CD4-positive, alpha-beta T cell treated with Interleukin-6 at 100 ng/mL for 8 hours (primary cell): Measurements from ENCODE around the gene PRKAR1B.
"Not testable (repeated sequence)": the region's sequence is repeated elsewhere in the genome, so short reads cannot be mapped to it uniquely, and the experiment has no call there.

ENCODE experiments used
- DNase-seq: peaks from one replicate; pipeline ENCODE4 v3.0.0-alpha.2; 2020; ENCODE audit warnings: mixed read lengths, low spot score

Gene PRKAR1B

DNA sequence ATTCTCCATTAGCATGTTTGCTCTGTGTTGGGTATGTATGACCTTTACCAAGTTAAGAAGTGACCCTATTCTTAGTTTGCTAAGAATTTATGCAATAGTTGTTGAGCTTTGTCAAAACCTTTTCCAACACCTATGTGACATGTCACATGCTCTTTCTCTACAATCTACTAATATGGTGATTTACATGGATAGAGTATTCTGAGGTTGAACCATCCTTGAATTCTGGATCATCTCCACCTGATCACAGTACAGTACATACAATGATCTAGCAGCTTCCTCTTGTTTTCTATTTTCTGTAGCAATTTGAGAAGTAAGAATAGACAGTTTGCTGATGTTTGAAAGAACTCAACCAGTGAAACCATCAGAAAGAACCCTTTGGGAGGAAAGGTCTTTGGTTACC, 106.2 kb downstream of the PRKAR1B start:
- no peak for DNase-seq

- DNase-seq, result no peak
Observed at GRCh38 chr7:620056-620455, 107.0 kb downstream of the PRKAR1B start.

- no peak for DNase-seq
Observed at GRCh38 chr7:619368-619840, 107.7 kb downstream of the PRKAR1B start.

DNA sequence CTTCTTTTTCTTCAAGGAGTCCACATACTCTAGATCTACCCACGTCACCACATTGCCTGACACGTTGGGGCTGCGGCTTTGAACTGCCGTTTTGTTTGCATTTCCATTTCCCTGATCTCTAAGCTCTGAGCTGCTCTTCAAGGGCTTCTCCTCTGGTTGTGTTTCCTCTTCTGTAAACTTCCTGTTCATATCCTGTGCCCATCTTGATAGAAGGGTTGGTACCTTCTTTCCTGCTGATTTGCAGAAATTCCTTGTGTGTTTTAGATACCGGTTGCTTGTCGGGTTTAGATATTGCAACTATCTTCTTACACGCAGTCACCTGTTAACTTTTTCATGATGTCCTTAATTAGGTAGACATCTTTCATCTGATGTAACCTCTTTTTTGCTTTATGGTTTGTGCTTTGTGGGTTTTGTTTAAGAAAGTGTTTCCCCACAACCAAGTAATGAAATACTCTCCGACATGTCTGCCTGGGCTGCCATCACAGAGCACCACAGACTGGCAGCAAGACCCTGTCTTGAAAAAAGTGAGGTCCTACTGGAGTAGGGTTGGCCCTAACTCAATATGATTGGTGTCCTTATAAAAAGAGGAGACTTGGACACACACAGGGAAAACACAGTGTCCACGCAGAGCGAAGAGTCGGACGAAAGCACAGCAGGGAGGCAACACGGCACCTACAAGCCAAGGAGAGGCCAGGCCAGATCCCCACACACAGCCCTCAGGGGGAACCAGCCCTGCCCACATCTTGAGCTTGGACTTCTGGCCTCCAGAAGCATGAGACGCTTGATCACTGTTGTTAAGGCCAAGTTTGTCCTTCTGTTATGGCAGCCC, 108.3 kb downstream of the PRKAR1B start:
- peak; percentile 88 for DNase-seq

DNA sequence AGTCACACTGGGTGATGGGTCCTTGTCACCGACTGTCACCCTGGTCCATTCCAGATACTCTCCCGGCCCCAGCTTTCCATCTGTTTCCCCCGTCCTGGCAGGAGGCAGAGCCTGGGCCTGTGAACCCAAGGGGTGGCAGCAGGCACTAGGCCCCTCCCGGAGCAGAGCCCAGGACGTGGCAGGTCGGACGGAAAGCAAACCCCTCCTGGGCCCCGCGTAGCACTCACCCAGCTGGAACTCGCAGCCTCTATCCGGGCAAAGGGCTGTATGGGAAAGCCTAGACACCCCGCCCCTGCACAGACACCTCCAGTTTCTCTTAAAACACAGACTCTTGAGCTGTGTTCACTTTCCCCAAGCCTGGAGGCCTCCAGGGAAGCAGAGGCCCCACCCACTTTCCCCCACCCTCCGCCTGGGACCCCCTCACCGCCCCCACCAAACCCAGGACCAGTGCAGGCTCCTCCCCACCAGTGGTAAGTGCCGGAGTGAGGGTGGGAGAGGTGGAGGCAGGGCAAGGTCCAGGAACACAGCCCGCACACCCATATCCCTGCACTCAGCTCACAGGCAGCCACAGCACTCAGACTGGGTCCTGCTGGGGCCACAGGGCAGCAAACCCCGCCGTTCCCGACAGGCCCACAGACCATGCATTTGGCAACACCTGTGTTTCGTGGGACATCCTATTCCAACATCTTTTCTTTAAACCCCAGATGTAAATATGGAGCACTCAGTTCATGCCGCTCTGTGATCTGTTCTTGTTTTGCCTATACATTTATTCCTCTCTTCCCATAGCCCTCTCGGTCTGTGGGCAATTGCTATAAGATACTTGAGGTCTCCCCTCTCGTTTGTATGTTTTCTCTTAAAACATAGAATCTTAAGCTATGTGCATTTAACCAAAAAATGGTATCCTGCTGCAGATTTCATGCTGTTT, 109.2 kb downstream of the PRKAR1B start:
- peak; percentile 24 for DNase-seq

GRCh38 chr7:613442-614140, 113.5 kb downstream of the PRKAR1B start:
- DNase-seq, result no peak

GRCh38 chr7:611837-612236, 115.2 kb downstream of the PRKAR1B start:
- DNase-seq, result not testable (repeated sequence)

- no peak for DNase-seq
Observed at GRCh38 chr7:611281-611810, 115.7 kb downstream of the PRKAR1B start.

DNA sequence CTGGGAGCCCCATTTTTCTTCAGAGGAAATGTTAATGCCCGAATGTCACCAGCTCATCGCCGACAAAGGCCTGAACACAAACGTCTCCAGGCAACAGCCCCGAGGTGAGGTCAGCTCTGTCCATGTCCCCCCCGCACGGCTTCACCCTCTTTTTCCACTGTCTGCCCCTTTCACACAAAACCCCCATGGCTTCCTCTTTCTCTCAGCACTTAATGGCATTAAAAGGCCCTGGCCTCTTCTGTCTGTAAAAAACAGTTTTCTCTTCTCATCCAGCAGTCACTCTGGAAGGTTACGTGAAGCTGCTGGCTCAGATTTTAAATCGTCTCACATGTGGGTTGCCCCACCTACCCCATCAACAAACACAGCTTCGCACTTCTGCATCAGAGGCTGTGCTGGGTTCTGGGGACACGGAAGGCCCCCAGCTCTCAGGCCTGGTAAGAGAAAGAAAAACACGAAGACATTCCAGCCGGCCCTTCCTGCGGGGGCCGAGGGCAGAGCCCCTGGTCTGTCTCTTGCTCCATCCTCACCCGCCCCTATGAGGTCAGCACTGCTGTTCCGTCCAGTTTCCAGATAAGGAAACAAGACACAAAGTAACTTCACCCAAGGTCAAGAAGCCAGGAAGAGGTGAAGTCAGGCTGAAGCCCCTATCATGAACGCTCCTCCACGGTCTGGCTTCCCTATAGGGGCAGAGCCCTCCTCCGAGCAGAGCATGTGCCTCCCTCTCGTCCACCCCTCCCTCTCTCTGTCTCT, 116.4 kb downstream of the PRKAR1B start:
- no peak for DNase-seq

GRCh38 chr7:610141-610530, 116.9 kb downstream of the PRKAR1B start:
- no peak for DNase-seq

DNA sequence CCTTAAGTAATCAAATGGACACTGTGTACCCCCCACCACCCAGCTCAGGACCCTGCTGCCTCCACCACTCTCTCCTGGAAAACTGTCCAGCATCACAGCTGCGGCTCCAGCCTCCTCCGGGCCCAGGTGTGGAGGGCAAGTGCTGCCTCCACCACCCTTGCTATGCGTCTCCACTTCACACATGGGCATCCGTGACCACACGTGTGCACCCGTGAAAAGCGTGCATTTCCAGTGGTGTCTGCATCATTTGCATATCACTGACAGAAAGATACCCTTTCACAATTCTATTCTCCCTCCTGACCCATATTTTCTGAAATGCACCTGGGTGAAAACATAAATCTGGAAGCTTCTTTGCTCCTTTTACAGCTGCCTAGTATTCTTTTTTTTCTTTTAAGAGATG, 117.7 kb downstream of the PRKAR1B start:
- DNase-seq, result no peak

DNA sequence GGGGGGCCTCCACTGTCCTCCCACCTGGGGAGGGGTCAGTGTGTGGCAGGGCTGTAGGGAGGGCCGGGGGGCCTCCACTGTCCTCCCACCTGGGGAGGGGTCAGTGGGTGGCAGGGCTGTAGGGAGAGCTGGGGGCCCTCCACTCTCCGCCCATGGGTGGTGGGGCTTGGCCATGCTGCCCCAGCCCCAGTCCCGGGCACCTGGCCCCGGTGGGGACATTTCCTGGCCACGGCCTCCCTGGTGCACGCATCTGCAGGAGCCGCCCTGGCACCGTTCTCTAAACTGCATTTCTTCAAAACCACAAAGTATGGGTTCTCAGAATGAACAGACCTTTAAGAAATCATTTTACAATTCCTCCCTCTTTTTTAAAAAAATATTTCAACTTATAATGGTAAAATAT, 118.1 kb downstream of the PRKAR1B start:
- no peak for DNase-seq

GRCh38 chr7:608361-608760, 118.7 kb downstream of the PRKAR1B start:
- DNase-seq, result no peak

DNA sequence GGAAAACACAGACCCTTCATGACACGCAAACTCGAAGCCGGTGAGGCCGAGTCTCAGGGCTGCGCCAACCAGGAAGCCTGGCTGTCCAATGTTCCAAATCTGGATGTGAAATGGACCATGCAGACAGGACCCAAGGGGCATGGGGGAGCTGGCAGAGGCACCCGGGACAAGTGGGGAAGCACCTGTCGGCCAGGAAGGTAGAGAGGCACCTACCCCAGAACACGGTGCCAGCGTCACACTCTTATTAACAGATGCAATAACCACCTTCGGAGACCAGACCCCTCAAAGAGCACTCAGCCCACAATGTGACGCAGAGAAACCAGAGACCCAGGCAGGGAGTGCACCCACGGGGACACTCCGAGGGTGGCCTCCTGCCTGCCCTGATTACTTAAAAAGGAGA, 119.1 kb downstream of the PRKAR1B start:
- no peak for DNase-seq

DNA sequence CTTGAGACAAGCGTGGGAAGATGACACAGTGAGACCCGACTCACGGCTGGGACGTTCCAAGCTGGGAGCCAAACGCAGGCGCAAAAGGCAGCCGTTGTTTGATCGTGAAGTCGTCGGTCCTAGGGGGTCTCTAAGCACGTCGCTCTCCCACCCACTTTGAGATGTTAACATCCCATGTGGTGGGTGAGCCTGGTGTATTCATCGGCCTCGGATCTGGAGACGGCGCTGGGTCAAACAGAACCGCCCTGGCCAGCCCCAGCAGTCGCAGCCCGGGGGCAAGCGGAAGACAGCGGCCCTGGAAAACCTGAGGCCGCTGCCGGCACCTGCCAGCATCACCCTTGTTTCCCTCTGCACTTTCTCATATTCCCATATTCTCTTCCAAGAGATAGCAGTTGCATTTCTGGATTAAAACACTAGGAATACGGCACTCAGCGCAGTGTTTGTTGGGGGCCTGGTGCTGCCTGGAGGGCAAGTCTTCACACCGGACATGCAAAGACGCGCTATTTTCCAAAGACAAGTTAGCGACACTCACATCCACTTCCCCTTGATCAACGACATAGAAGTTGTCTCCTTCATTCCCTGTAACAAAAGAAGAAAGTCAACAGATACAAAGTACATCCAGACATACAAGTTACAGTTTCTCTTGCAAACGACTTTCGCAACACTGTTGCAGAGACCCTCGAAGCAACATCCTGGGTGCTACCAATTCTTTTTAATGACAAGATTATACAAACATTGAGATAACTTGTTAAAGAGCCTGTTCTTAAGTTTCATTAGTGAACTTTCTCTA, 121.2 kb downstream of the PRKAR1B start:
- no peak for DNase-seq

DNA sequence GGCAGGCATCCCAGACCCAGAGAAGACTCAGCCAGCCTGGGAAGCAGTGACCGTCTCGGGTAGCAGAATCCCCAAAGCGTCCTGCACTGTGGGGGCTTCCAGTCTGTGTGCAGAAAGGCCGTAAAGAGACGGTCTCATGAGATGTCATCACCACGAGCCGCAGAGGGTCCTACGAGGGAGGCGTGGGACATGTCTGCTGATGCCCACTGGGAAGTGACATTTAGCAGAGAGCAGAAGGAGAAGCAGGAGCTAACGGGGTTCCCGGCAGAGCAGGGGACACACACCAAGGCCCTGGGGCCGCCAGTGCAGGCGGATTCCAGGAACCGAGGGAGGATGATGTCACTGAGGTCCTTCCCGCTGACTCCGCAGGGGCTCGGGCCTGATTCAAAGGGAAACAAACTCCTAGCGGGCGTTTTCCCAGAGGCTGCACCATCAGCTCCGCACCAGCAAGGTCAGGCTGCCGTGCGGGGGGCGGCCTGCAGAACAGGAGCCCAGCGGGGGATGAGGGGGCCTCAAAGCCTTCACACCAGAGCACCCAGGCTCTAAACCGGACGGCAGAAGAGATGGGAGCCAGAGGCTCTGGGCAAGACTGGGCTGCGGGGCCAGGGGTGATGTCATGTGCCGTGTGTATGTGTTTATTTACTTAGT, 122.1 kb downstream of the PRKAR1B start:
- DNase-seq, result no peak

DNA sequence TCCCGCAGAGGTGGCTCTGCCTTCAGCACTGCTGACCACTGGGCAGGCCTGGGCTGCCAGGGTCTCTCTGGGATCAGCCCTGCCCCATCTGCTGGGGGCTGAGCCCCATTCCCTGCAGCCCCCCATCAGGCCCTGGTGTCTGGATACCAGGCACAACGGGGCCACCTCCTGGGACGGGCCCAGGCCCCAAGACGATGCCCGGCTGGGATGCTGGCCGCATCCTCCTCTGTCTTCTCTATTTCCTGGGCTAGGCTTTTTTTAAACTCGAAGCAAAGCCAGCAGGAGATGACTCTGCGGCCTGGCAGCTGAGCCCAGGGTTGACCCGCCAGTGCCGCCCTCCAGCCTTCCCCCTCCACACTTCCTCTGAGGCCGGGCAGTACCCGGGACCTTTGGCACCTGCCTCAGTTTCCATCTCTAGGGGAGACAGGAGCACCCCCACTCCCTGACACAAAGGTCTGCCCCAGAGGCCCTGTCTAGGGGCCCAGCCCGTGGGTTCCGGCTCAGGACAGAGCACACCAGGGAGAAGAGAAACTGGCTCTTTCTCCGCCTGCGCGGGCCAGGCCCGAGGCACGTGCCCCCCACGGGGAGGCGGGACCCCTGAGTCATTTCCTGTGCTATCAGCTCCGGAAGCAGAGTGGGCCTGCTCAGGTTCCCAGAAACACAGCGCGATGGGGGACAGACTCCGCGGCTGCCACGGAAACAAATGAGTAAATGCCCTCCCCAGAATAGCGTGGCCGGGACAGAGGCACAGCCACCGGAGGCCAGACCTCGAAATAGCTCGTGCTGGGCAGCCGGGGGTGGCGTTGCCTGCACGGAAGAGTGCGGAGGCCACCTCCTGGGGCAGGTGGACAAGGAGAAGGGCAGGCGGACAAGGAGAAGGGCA, 122.8 kb downstream of the PRKAR1B start:
- DNase-seq, result peak; percentile 95

DNA sequence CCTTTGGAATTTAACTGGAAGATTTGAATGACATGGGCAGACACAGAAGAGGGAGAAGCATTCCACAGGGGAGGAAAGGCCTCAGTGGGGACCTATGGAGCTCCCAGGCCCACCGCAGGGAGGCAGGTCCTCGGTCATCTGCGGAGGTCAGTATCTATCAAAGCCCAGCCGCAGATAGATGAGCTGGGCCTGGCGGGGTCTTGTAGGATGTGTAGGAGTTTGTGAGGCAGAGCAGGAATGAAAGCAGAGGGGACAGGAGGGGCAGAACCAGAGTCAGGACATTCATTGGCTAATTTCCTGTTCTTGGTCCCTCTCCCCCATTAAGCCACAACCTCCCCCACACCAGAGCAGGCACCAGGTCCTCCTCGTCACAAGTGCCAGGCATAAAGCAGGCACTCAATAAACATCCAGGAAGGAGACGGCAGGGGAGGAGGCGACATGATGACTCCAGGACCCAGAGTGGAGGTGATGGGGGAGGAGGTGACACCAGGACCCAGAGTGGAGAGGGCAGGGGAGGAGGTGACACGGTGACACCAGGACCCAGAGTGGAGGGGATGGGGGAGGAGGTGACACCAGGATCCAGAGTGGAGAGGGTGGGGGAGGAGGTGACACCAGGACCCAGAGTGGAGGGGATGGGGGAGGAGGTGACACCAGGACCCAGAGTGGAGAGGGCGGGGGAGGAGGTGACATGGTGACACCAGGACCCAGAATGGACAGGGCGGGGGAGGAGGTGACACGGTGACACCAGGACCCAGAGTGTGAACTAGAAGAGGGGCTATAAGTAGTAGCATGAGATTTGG, 123.7 kb downstream of the PRKAR1B start:
- peak; percentile 24 for DNase-seq
